Hepatocyte (in vitro differentiated cells): ENCODE data around the gene STPG4.

Source experiments
- CTCF ChIP-seq: fragments of 200-600 bp; sonication (generic); IDR thresholded peaks from 2 replicates; pipeline ENCODE4 v1.5.1; 2016; ENCODE audit warnings: antibody characterized with exemption, mild to moderate bottlenecking; ENCODE audit not compliant: poor library complexity
- EZH2phosphoT487 ChIP-seq: fragments of 200-600 bp; sonication (generic); IDR thresholded peaks from one replicate; pipeline ENCODE4 v1.6.1; 2018; ENCODE audit warnings: antibody characterized with exemption, mild to moderate bottlenecking, low read depth, moderate library complexity; ENCODE audit not compliant: unreplicated experiment, severe bottlenecking

GRCh38 chr2:47169784-47170183 is 14.7 kb upstream of the STPG4 start:
- TF ChIP-seq CTCF (no peak), EZH2phosphoT487 (no peak)
